ENCODE measurements around the gene ECE2.

DNA sequence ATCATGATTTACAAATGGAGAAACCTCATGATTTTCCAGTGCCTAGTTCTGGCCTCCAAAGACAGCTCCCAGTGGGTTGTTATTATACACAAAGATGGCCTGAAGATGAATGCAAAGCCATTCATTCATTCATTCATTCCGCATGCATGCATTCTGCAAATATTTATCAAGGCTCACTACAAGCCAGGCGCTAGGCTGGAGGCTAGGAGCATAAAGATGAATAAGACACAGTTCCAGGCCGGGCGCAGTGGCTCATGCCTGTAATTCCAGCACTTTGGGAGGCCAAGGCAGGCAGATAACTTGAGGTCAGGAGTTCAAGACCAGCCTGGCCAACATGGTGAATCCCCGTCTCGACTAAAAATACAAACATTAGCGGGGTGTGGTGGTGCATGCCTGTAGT is 20.8 kb downstream of the ECE2 start:
- TF ChIP-seq EP300 (conservative IDR thresholded peaks at IDR 0.05; ENCODE audit: poor library complexity, severe bottlenecking) = no peak
- TF ChIP-seq TAF1 (IDR thresholded peaks at IDR 0.05; ENCODE audit: low read depth) = no peak
- no peak for TF ChIP-seq EZH2 (IDR thresholded peaks at IDR 0.05; ENCODE audit: borderline replicate concordance, insufficient read depth, low read length, poor library complexity, severe bottlenecking)
- TF ChIP-seq, protein P1, sequence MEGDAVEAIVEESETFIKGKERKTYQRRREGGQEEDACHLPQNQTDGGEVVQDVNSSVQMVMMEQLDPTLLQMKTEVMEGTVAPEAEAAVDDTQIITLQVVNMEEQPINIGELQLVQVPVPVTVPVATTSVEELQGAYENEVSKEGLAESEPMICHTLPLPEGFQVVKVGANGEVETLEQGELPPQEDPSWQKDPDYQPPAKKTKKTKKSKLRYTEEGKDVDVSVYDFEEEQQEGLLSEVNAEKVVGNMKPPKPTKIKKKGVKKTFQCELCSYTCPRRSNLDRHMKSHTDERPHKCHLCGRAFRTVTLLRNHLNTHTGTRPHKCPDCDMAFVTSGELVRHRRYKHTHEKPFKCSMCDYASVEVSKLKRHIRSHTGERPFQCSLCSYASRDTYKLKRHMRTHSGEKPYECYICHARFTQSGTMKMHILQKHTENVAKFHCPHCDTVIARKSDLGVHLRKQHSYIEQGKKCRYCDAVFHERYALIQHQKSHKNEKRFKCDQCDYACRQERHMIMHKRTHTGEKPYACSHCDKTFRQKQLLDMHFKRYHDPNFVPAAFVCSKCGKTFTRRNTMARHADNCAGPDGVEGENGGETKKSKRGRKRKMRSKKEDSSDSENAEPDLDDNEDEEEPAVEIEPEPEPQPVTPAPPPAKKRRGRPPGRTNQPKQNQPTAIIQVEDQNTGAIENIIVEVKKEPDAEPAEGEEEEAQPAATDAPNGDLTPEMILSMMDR (IDR thresholded peaks at IDR 0.05; ENCODE audit: poor library complexity, severe bottlenecking) = no peak
